NAMALWA (cell line): ENCODE results near the gene PTP4A1.
A peak's percentile ranks its signal among the peaks of the same experiment; 100 is the strongest.

ENCODE experiments used
- DNase-seq: peaks from one replicate; pipeline ENCODE4 v3.0.0-alpha.2; 2015; ENCODE audit warnings: low spot score

PTP4A1 gene

DNA sequence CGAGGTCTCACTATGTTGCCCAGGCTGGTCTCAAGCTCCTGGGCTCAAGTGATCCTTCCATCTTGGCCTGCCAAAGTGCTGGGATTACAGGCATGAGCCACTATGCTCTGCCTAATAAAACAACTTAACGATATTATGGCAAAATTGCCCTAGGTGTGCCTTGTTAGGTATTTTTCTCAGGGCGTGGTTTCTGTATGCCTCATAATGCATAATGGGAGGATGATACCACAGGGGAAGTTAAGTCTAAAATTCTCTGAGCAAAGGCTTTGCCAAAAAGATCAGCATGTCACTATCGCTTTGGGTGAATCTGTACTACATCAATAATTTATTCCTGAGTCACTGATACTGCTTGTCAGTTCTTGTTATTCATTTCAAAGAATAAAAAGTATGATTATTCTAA, 15.9 kb upstream of the PTP4A1 start:
- no peak for DNase-seq

DNA sequence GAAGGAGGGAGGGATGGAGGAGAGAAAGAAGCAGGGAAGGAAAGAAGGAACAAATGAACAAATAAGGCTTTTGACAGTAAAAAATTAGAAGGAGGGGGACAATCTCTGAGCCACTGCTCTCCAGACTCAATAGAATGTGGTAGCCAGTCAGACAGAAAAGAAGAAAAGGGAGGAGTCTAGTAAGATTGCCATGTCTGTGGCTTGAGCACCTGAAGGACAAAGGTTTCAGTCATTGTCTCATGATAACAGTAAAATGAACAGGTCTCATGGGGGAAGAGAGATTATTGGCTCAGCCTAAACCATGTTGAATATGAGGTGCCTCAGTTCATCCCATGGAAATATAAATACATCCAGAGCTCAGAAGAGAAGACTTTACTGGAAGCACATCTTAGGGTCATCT, 14.0 kb upstream of the PTP4A1 start:
- DNase-seq, result no peak

DNA sequence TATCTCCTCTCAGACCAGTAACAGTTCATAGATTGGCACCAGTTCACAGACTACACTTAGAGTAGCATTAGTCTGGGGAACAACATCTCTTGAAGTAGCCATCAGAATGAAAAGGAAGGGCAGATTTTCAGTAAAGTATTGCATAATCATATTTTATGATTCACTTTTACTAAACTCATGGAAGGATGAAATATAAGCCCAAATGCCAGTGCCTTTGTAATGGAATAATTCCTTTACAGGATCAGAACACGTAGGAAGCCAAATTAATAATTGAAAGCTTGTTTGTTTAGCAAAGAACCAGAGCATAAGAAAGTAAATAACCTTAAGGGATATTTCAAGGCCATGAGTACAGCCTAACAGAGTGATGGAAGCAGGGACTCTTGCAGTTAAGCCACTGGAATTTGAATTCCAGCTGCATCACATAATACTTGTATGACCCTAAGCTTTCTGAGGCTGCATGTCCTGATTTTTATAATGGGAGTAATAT, 11.4 kb upstream of the PTP4A1 start:
- no peak for DNase-seq

DNA sequence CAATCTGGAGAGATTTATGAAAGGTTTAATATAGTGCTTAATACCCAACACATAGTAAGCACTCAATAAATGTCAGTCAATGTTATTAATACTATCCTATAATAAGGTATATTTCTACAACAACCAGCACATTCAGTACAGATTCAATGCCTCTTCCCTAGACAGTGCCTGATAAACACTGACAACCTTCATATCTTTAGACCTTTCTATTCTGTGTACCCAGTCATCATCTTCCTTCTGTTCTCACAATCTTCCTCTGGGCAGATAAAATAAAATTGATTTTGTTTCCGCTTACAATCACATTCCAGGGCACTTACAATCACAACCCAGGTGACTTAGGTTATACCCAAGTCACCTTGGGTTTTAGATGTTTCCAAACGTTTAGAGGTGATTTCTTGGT, 11.0 kb upstream of the PTP4A1 start:
- no peak for DNase-seq

DNA sequence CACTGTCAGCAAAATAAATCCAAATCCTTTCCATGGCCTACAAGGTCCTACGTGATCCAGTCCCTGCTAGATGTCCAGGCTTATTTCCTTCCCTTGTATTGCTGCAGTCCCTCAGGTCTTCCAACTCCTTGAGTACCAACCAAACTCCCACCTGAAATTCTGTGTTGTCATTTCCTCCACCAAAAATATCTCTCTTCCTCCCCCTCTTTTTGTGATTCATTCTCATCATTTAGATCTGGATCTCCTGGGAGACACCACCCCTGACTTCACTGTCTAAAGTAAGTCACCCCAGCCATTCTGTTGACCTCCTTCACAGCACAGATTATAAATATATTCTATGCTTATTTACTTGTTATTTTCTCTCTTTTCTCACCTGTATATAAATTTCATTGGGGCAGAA, 9.0 kb upstream of the PTP4A1 start:
- DNase-seq, result no peak

DNA sequence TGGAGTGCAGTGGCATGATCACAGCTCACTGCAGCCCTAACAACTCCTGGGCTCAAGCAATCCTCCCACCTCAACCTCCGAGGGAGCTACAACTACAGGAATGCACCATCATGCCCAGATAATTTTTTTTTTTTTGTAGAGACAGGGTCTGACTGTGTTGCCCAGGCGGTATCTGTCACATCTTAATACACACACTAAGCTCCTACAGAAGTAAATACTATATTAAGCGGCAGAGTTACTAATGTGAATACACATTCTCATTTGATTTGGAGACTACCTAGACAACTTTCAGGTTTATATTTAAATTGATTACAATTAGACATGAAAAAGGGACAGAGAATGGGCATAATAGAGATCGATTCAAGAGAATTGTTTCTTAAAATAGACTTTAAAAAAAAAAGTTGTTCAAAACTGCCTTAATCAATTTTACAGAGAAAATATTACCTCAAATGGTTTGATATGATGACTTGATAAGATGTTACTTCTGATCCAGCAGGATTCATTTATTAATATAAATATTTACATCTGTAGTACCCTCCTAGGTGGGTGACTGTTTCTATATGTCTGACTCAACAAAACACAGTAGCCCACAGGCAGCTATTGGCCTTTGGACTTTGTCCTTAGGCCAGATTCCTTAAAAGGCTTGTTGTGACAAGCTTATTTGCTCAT, 7.1 kb upstream of the PTP4A1 start:
- DNase-seq, result no peak

DNA sequence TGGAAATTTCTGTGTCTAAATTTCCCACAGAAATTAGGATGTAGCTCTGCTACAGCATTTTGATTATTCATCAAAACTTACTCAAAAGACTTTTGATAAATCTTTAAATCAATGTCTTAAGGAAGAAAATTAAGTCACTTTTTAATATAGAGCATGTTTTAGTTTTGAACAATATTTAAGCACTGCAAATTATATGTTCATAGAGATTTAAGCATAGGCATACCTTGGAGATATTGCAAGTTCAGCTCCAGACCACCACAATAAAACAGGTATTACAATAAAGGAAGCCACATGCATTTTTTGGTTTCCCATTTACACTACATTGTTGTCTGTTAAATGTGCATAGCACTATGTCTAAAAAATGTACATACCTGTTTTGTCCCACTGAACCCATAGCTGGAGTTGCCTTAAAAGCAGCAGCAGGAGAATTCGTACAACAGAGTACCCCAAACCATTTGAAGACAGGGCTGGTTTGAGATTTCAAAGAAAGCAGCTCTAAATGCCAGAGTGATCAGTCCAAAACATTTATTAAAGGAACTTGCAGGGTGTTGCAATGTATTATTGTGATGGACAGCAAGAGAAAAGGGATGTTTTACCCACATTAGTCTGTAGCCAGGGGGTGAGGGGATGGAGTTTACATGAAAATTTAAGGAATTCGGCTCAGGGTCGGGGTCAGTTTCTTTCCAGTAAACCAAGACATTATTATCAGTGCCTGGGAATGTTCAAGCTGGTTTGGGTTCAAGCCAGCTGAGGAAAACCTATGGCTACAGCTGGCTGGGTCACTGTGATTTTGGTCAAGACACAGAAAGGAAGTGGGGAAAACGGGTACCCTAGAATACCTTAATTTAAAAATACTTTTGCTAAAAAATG, 6.3 kb upstream of the PTP4A1 start:
- no peak for DNase-seq

DNA sequence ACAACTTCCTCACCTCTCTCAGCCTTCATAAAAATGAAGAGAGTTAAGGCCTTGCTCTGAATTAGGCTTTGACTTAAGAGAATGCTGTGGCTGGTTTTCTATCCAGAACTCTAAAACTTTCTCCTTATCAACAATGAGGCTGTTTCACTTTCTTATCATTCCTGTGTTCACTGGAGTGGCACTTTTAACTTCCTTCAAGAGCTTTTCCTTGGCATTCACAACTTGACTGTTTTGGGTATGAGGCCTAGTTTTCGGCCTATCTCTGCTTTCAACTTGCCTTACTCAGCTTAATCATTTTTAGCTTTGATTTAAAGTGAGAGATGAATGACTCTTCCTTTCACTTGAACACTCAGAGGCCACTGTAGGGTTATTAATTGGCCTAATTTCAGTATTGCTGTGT, 4.3 kb upstream of the PTP4A1 start:
- no peak for DNase-seq

DNA sequence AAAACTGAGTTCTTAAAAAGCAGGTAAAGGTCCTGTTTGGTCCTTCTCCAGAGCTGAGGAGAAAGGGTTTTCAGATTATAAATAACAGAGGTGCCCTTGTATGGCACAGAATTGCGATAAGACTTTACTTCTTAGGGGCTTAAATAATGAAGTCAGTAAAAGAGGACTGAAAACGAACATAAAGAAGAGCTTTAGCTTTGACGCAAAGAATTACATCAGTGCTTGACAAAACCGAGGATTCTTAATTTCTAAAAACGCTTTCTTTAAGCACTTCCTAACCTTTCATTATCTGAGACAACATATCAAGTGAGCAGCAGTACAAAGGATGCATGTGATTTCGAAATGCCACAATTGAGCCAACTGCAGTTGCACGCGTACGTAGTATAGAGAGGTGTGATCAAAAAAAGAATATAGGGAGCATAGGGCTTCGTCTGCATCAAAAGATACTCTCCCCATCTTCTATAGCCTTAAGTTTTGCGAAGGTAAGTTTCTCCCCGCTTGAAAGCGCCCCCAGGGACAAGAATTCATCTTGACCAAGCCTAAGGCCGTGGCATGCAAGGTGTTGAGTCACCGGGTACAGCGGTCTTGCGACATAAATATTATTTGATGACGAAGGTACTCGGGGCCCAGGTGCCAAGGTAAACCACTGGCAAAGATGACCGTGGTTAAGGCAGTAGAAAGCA, 778 bp upstream of the PTP4A1 start:
- no peak for DNase-seq

DNA sequence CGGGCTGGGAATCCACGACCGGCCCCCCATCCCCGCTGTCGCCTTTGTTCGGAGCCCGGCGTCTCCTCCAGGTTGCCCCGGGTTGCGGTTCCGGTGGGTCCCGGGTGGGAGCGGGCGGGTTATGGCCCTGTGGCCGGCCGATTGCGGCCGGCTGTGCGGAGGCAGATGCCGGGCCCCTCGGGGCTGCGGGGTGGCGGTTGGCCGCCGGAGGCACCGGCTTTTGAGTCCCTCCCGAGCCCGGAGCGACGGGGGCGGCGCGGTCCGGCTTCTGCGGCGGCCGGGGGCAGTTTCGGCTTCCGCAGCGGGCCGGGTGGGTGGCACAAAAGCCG, 431 bp downstream of the PTP4A1 start:
- DNase-seq, result no peak

DNA sequence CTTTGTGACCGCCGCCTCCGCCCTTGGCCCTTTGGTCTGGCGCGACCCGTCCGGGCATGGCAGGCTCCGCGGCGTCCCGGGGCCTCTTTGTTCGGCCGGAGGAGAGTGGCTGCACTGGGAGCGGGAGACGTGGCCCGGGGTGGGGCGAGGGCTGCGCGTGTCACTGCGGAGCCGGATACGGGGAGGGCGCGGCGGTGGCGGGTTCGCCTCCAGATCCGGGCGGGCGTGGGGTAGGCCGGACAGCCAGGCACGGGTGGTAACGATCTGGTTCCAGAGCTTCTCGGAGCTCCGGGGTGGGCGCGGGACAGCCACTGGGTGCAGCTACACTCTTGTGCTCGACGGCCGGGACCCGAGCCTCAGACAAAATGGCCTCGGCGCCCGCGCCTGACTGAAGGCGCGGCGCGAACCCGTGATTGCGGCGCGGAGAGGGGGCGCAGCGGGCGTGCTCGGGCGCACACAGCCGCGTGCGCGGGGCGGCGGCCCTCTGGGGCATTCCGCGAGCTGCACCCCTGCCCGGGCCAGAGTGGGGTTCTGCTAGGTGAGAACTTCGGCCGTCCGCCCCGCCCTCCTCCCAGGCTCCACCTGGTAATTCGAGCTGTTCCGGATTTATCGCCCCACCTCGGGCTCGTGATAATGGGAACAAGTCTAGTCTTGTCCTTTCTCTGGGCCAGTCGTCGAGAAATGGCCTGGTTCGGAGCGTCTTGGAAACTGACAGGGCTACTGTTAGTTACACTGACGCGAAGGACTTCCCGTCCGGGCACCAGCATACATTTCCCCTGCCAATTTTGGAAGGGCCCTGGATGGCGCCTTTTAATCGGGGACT, 1.0 kb downstream of the PTP4A1 start:
- DNase-seq, result peak; percentile 76

DNA sequence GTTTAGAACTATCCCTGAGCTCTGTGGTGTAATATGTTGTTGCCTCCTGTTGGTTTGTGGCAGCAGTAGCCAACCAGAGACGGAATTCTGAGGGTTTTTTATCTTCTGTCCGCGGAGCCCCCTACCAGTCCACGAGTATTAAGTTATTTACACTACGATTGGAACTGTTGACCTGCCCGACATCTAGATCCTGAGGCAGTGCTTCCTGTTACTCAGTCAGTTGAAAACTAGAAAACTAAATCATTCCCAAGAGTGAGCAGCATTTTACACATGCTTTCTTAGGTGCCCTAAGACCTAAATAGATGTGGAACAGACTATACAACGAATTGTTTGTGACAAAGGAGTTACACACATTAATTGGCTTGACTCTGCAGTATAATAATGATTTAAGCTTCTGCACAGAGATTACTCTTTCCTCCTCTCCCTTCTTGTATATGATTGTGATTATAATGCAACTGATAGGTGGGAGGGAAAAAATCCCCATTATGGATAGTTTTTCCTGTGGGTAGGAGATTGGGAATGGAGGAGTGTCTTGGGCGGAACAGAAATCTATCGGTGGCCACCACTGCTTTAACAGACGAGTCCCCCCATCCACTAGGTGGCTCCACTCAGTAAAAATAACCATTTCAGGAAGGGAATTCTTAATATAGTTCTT, 1.7 kb downstream of the PTP4A1 start:
- DNase-seq, result peak; percentile 76

DNA sequence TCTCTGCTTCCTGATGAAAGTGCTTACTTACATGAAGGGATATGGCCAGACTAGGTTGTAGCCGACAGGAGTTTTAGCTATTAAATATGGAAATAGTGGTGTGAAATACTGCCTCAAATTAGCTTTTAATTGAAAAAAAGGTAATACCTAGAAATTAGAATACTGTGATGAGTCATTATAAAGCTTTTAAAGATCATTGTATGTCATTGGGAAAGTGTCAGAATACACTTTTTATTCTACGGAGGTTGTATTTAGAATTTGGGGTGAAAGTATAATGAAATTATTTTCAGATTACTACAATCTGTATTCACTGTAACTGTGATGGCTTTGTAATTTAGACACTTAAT, 2.2 kb downstream of the PTP4A1 start:
- no peak for DNase-seq

DNA sequence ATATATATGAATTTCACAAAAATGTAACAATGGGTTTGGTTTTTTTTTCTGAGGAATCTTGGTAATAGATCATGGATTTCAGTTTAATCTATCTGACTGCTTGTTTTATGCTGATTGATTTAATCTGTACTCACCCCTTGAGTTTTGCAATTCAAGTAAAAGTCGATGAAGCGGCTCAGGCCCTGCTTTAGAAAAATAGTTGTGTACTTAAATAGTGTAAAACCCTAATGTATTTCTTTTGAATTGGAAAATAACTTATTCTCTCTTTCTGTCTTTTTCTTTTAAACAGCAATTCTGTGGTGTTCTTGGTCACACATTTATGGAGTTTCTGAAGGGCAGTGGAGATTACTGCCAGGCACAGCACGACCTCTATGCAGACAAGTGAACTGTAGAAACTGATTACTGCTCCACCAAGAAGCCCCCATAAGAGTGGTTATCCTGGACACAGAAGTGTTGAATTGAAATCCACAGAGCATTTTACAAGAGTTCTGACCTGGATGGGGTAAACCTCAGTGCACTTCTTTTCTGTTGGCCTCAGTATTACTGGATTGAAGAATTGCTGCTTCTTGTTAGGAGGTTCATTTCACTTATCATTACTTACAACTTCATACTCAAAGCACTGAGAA, 4.0 kb downstream of the PTP4A1 start:
- no peak for DNase-seq

DNA sequence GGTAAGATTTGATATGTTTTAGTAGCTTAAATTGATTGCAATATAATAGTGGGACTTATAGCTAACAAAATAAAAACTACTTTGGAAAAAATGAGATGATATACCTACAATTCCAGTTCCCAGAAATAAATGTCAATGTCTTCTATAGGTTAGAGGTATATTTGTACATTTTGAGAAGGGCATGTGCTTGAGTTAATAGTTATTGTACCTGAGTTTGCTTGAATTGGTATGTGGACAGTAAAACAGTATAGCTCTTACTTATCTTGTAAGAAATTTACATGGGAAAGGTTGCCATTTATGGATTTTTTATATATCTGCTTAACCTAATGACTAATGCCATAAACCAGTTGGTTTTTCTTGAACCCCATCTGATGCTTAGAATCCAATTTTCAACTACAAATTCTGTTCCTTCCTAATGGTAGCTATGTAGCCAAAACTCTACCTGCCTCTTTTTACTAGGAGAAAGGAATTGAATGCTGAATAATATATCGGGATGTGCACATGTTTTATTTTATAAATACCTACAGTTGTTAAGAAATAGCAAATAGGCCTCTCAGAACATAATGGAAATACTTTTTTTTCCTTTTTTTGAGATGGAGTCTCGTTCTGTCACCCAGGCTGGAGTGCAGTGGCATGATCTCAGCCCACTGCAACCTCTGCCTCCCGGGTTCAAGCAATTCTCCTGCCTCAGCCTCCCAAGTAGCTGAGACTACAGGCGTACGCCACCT, 4.9 kb downstream of the PTP4A1 start:
- DNase-seq, result no peak

DNA sequence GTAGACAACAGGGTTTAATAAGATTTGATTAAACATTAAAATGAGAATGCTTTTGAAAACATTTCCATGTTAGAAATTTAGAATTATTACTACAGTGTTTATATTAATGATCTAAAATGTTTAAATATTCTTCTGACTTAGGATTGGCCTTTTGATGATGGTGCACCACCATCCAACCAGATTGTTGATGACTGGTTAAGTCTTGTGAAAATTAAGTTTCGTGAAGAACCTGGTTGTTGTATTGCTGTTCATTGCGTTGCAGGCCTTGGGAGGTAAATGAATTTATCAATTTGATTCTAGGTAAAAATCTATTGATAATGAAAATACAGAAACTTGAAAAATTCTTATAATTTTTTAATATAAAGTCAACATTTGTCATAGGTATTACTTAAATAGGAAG, 6.5 kb downstream of the PTP4A1 start:
- no peak for DNase-seq

DNA sequence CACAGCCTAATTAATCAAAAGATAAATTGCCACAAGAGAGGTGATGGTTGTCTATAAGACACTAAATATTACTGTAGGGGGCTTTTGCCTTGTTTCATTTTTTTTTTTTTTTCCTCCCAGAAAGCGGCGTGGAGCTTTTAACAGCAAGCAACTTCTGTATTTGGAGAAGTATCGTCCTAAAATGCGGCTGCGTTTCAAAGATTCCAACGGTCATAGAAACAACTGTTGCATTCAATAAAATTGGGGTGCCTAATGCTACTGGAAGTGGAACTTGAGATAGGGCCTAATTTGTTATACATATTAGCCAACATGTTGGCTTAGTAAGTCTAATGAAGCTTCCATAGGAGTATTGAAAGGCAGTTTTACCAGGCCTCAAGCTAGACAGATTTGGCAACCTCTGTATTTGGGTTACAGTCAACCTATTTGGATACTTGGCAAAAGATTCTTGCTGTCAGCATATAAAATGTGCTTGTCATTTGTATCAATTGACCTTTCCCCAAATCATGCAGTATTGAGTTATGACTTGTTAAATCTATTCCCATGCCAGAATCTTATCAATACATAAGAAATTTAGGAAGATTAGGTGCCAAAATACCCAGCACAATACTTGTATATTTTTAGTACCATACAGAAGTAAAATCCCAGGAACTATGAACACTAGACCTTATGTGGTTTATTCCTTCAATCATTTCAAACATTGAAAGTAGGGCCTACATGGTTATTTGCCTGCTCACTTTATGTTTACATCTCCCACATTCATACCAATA, 7.8 kb downstream of the PTP4A1 start:
- no peak for DNase-seq

DNA sequence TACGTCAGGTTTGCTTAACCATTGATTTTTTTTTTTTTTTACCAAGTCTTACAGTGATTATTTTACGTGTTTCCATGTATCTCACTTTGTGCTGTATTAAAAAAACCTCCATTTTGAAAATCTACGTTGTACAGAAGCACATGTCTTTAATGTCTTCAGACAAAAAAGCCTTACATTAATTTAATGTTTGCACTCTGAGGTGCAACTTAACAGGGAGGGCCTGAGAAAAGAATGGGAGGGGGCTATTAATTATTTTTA, 8.4 kb downstream of the PTP4A1 start:
- no peak for DNase-seq

DNA sequence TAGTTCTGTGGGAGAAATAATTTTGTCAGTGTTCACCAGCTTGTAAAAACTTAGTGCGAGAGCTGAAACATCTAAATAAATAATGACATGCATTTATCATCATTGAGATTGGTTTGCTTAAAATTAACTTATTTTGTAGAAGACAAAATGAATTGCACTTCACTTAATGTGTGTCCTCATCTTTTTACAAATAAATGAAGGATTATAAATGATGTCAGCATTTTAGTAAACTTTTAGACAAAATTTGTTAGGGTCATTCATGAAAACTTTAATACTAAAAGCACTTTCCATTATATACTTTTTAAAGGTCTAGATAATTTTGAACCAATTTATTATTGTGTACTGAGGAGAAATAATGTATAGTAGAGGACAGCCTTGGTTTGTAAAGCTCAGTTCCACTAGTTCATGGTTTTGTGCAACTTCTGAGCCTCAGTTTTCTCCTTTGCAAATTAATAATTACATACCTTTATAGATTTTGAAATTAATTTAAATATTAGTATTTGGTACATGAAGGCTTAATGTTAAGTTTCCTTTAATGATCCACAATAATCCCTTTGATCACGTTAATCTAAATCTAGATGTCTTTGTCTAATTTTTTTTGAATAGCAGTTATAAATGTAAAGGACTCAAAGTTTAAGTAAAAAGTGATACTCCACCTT, 9.2 kb downstream of the PTP4A1 start:
- DNase-seq, result no peak
